GM06990 (cell line): ENCODE data around the gene PRRC2A.

ENCODE experiments used
- DNase-seq: peaks from one replicate; pipeline ENCODE4 v3.0.0-alpha.2; 2011; ENCODE audit not compliant: insufficient read length; ENCODE audit errors: extremely low read depth
- H3K27me3 ChIP-seq: replicated peaks from 2 replicates; pipeline ENCODE4 v1.6.0; 2011; ENCODE audit warnings: low read length; ENCODE audit not compliant: control insufficient read depth, insufficient read depth
- H3K36me3 ChIP-seq: 2 replicates; pipeline ENCODE4 v1.5.1; 2011; ENCODE audit warnings: low read length; ENCODE audit not compliant: control insufficient read depth, insufficient read depth
- H3K4me3 ChIP-seq: replicated peaks from 2 replicates; pipeline ENCODE4 v1.5.1; 2011; ENCODE audit warnings: low read depth, mild to moderate bottlenecking, control low read depth, low read length
- CTCF ChIP-seq: IDR thresholded peaks from 2 replicates; pipeline ENCODE4 v1.5.1; 2011; ENCODE audit warnings: low read length, control low read depth, mild to moderate bottlenecking, inconsistent platforms; ENCODE audit not compliant: insufficient read depth, poor library complexity, severe bottlenecking

PRRC2A gene

GRCh38 chr6:31663126-31663960, 42.8 kb downstream of the PRRC2A start:
- Histone ChIP-seq H3K27me3 (no peaks in the 10 kb centered on the region), H3K4me3 (peak overlapping the region; percentile 92), H3K36me3 (peaks cover 15% of the 10 kb centered on the region)
- no peak for TF ChIP-seq CTCF
- DNase-seq = no peak

- peak overlapping the region; percentile 92 for H3K4me3 ChIP-seq
- TF ChIP-seq CTCF = no peak
- DNase-seq = no peak
Measured at GRCh38 chr6:31663961-31664789, 43.7 kb downstream of the PRRC2A start.

GRCh38 chr6:31664790-31665500, 44.4 kb downstream of the PRRC2A start, which contains the start of gene GPANK1:
TSS of gene GPANK1 (minus strand) at chr6:31664997. CDS start at chr6:31664478, 519 bp downstream.
- no peak for TF ChIP-seq CTCF
- Histone ChIP-seq H3K36me3 (peaks cover 23% of the 10 kb centered on the region), H3K27me3 (no peaks in the 10 kb centered on the region), H3K4me3 (peak within 1 kb of the TSS; percentile 98)
- peak; percentile 82 for DNase-seq

More at GRCh38 chr6:31663961-31664789, 43.7 kb downstream of the PRRC2A start:
- Histone ChIP-seq H3K27me3 (no peaks in the 10 kb centered on the region), H3K36me3 (peaks cover 19% of the 10 kb centered on the region)

GRCh38 chr6:31665501-31666336, 45.2 kb downstream of the PRRC2A start, which contains the start of gene CSNK2B:
TSS of gene CSNK2B (plus strand) at chr6:31666080. CDS start at chr6:31666832, 752 bp downstream.
- peak; percentile 96 for DNase-seq
- H3K36me3 ChIP-seq = peaks cover 24% of the 10 kb centered on the region

More at GRCh38 chr6:31665501-31666336, 45.2 kb downstream of the PRRC2A start, which contains the start of gene CSNK2B:
- Histone ChIP-seq H3K4me3 (peak within 1 kb of the TSS; percentile 98), H3K27me3 (no peaks in the 10 kb centered on the region)
- TF ChIP-seq CTCF = no peak
